NT2/D1 (cell line): ENCODE results near the gene BICC1.

Experiments
- DNase-seq: peaks from one replicate; pipeline ENCODE4 v3.0.0-alpha.2; 2011; ENCODE audit warnings: low read depth, low spot score
- H3K27me3 ChIP-seq: 2 replicates; pipeline ENCODE4 v1.6.0; 2011; ENCODE audit warnings: mild to moderate bottlenecking; ENCODE audit not compliant: insufficient read length, insufficient read depth
- H3K36me3 ChIP-seq: 2 replicates; pipeline ENCODE4 v1.6.1; 2011; ENCODE audit warnings: mild to moderate bottlenecking, low read length, mixed read lengths; ENCODE audit not compliant: insufficient read depth, insufficient read length
- H3K4me1 ChIP-seq: 2 replicates; pipeline ENCODE4 v1.5.1; 2011; ENCODE audit not compliant: insufficient read depth, insufficient read length
- H3K4me3 ChIP-seq: 2 replicates; pipeline ENCODE4 v1.5.1; 2011; ENCODE audit warnings: low read depth; ENCODE audit not compliant: insufficient read length
- H3K9ac ChIP-seq: 2 replicates; pipeline ENCODE4 v1.6.0; 2011; ENCODE audit warnings: low read depth; ENCODE audit not compliant: insufficient read length
- H3K9me3 ChIP-seq: 2 replicates; pipeline ENCODE4 v1.5.1; 2011; ENCODE audit warnings: mild to moderate bottlenecking, low read length; ENCODE audit not compliant: insufficient read depth
- SUZ12 ChIP-seq: IDR thresholded peaks from 2 replicates; pipeline ENCODE4 v1.6.1; 2011; ENCODE audit not compliant: insufficient read length, insufficient read depth; ENCODE audit errors: extremely low read depth
- YY1 ChIP-seq: IDR thresholded peaks from 2 replicates; pipeline ENCODE4 v1.6.1; 2011; ENCODE audit not compliant: insufficient read length, insufficient read depth
- ZNF274 ChIP-seq: IDR thresholded peaks from 2 replicates; pipeline ENCODE4 v1.6.1; 2011; ENCODE audit warnings: mild to moderate bottlenecking, low read depth, low read length

BICC1 gene

GRCh38 chr10:58725901-58726300 is 213.2 kb downstream of the BICC1 start:
- no peak overlapping the region for H3K9ac ChIP-seq
- no peak for DNase-seq
- H3K27me3 ChIP-seq, result no peaks in the 10 kb centered on the region
- H3K9me3 ChIP-seq, result peaks cover 5% of the 10 kb centered on the region; the same call in 1 of the 2 replicates
- TF ChIP-seq ZNF274 (no peak), YY1 (no peak), SUZ12 (no peak)
- H3K36me3 ChIP-seq, result no peaks in the 10 kb centered on the region
- H3K4me3 ChIP-seq, result no peak overlapping the region
- H3K4me1 ChIP-seq, result no peaks in the 10 kb centered on the region

- no peak for DNase-seq
- Histone ChIP-seq H3K36me3 (no peaks in the 10 kb centered on the region), H3K9ac (no peak overlapping the region), H3K4me3 (no peak overlapping the region), H3K27me3 (no peaks in the 10 kb centered on the region), H3K9me3 (peaks cover 5% of the 10 kb centered on the region; the same call in 1 of the 2 replicates), H3K4me1 (no peaks in the 10 kb centered on the region)
- TF ChIP-seq SUZ12 (no peak), YY1 (no peak), ZNF274 (no peak)
These were observed 215.0 kb downstream of the BICC1 start for GRCh38 chr10:58727633-58728032.

GRCh38 chr10:58731276-58731675 is 218.6 kb downstream of the BICC1 start:
- no peak for TF ChIP-seq YY1
- TF ChIP-seq SUZ12, result no peak
- no peak for TF ChIP-seq ZNF274
- no peak overlapping the region for H3K9ac ChIP-seq
- H3K4me1 ChIP-seq, result no peaks in the 10 kb centered on the region
- peaks cover 5% of the 10 kb centered on the region; the same call in 1 of the 2 replicates for H3K9me3 ChIP-seq
- no peaks in the 10 kb centered on the region for H3K27me3 ChIP-seq
- no peak for DNase-seq
- H3K36me3 ChIP-seq, result no peaks in the 10 kb centered on the region
- no peak overlapping the region for H3K4me3 ChIP-seq

GRCh38 chr10:58733436-58733835 is 220.8 kb downstream of the BICC1 start:
- Histone ChIP-seq H3K9ac (no peak overlapping the region), H3K27me3 (no peaks in the 10 kb centered on the region), H3K4me3 (no peak overlapping the region), H3K36me3 (no peaks in the 10 kb centered on the region), H3K4me1 (no peaks in the 10 kb centered on the region), H3K9me3 (peaks cover 5% of the 10 kb centered on the region; the same call in 1 of the 2 replicates)
- no peak for DNase-seq
- TF ChIP-seq ZNF274, result no peak
- no peak for TF ChIP-seq SUZ12
- no peak for TF ChIP-seq YY1

- no peaks in the 10 kb centered on the region for H3K36me3 ChIP-seq
- no peak overlapping the region for H3K4me3 ChIP-seq
- no peak overlapping the region for H3K9ac ChIP-seq
- no peak for DNase-seq
- H3K27me3 ChIP-seq, result no peaks in the 10 kb centered on the region
- TF ChIP-seq ZNF274 (no peak), SUZ12 (no peak), YY1 (no peak)
- H3K4me1 ChIP-seq, result no peaks in the 10 kb centered on the region
- H3K9me3 ChIP-seq, result peaks cover 5% of the 10 kb centered on the region; the same call in 1 of the 2 replicates
These were observed 221.4 kb downstream of the BICC1 start for GRCh38 chr10:58734116-58734515.

GRCh38 chr10:58734664-58735063 is 222.0 kb downstream of the BICC1 start:
- no peak overlapping the region for H3K9ac ChIP-seq
- TF ChIP-seq ZNF274, result no peak
- TF ChIP-seq YY1, result no peak
- no peak for TF ChIP-seq SUZ12
- no peaks in the 10 kb centered on the region for H3K27me3 ChIP-seq
- H3K9me3 ChIP-seq, result peaks cover 5% of the 10 kb centered on the region; the same call in 1 of the 2 replicates
- H3K36me3 ChIP-seq, result no peaks in the 10 kb centered on the region
- no peaks in the 10 kb centered on the region for H3K4me1 ChIP-seq
- DNase-seq, result no peak
- H3K4me3 ChIP-seq, result no peak overlapping the region

GRCh38 chr10:58735087-58735486 is 222.4 kb downstream of the BICC1 start:
- Histone ChIP-seq H3K27me3 (no peaks in the 10 kb centered on the region), H3K4me3 (no peak overlapping the region), H3K4me1 (no peaks in the 10 kb centered on the region), H3K9me3 (peaks cover 5% of the 10 kb centered on the region; the same call in 1 of the 2 replicates), H3K36me3 (no peaks in the 10 kb centered on the region), H3K9ac (no peak overlapping the region)
- no peak for TF ChIP-seq SUZ12
- TF ChIP-seq YY1, result no peak
- TF ChIP-seq ZNF274, result no peak
- DNase-seq, result no peak

GRCh38 chr10:58740620-58741369 is 228.1 kb downstream of the BICC1 start:
- no peaks in the 10 kb centered on the region for H3K9me3 ChIP-seq
- TF ChIP-seq SUZ12 (no peak), ZNF274 (no peak), YY1 (no peak)
- no peaks in the 10 kb centered on the region for H3K36me3 ChIP-seq
- DNase-seq, result no peak
- H3K27me3 ChIP-seq, result no peaks in the 10 kb centered on the region
- no peak overlapping the region for H3K9ac ChIP-seq
- no peak overlapping the region for H3K4me3 ChIP-seq
- no peaks in the 10 kb centered on the region for H3K4me1 ChIP-seq
